NCI-H748 (cell line): ENCODE measurements around the gene ZMAT5.

ENCODE experiments used
- DNase-seq: peaks from one replicate; lab custom pipeline; 2025; ENCODE audit not compliant: unreplicated experiment; lab: John Stamatoyannopoulos, UW

ZMAT5 gene

DNA sequence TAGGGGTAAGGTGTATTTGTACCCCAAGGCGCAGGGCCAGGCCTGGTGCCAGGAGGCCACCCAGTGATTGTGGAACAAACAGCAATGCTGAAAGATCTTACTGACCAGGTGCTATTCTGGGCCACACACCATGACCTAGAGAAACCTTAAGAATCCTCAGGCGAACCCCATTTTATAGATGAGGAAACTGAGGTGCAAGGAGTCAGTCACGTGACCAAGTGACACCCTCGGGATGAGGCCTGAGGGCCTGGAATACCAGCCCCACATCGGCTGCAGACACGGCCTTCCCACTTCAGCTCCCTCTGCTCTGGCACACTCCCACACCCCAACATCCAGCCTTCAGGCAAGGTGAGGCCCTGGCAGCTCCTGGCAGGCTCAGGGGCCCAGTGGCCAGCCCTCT lies 33.9 kb downstream of the ZMAT5 start:
- no peak for DNase-seq

DNA sequence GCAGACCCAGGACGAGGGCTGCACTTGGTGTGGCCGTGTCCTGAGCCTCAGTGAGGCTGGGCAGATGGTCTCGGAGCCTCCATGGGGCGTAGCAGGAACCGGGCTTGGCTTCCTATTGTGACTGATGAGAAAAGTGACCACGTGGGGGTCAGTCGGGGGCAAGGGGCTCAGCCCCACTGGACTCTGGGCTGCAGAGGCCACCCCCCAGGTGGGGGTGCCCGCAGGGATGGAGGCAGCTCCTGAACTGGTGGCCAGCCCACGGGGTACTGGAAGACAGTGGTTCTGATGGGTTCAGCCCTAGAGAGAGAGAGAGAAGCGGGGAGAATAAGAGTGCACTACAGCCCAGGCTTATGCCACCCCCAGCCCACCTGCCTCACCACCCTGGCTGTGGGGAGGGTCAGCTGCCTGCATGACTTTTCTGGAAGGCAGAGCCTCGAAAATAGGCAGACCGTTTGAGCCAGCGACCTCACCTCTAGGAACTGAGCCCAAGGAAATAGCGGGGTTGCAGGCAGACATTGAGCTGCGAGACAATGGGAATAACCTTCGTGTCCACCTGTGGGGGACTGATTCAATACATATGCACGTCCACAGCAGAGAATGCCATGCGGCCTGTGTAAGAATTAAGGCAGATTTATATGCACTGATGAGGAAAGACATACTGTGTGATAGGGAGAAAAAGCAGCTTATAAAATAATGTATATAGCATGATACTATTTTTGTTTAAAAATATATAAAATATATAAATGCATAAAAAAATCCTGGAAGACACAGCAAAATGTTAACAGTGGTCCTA lies 35.6 kb downstream of the ZMAT5 start:
- no peak for DNase-seq

DNA sequence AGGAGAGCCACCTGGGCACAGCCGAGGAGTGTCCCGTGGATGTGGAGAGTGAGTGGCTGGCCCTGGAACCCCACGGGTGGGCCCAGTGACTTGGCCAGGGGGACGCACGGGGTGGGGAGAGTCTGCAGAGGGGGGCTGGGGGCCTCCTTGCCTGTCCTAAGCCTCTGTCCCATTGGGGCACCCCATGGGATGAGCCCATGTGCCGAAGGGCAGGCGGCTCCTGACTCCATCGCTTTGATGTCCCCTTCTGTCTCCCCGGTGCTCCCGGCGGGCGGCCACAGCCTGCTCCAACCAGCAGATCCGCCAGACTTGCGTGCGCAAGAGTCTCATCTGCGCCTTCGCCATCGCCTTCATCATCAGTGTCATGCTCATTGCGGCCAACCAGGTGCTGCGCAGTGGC lies 37.6 kb downstream of the ZMAT5 start:
- no peak for DNase-seq

DNA sequence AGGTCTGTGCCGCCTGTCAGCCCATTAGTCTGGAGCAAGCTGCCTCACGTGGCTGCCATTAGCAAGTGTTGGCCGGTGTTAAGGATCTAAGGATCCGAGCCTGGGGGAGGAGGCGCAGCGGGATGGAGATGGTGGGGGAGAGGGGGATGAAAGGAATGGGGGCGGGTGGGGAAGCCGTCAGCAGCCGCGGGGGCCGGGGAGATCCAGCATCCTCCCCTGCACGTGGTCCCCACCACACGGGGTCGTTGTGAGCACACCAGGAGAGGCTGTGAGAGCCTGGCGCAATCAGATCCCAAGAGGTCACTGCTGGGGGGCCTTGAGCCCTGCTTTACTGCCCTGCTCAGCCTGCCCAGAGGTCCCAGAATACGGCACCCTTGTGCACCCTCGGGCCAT lies 39.7 kb downstream of the ZMAT5 start:
- no peak for DNase-seq

DNA sequence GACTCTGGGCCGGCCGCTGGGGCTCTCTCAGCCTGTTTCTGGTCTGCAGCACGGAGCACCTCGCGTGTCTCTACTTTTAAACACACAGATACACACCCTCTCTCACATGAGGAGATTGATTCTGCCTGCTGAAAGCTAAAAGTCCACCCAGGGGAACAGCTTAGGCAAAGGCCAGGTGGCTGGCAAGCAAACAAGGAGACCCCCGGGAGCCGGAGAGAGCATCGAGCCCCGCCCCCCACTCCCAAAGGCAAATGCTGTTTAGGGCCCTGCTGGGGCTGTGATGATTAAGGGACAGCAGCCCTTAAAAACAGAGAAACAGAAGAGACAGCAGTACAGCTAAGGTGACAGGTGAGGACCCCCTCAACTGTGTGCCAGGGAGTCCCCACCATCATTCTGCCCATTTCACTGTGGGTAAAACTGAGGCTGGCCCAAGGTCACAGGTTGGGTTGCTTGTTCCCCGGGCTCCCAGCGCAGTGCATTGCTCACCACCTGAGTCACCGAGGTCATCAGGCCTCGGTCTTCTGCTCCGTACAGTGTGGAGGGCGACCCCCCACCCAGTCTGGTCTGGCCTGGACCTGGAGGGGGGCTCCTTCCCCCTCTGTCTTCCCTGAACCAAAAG lies 40.2 kb downstream of the ZMAT5 start:
- no peak for DNase-seq

DNA sequence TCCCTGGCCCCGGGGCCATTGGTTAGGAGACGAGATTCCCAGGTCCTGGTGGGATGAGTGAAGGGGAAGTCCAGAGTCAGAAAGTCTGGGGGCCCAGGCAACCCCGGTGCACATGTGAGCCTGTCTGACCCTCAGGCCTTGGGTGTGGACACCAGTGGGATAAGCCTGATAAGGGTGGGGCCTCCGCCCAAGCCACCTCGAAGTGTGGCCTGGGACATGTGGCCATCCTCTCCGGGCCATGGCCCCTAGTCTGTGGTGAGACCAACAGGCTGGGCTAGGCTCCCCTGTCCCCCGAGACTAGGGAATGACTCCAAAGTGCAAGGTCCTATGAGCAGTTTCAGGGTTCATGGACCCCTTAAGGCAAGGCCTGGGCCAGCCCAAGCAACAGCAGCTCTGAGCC lies 40.7 kb downstream of the ZMAT5 start:
- DNase-seq = no peak

DNA sequence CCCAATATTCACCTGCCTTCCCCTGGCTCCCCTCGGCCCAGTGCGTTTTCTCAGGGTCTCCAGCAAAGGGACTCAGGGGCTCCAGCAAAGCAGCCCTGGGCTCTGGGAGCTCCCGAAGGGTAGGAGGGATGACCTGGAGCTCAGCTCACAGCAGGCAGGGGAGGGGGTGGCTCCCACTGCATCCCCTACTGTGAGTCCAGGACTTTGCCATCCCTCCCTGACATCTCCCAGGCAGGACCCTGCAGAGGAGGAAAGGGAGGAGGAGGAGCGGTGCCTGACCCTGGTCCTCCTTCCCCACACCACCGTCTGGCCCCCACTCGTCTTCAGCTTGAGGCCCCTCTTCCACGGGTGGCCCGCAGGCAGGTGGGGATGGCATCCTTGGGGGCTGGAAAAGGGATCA lies 42.0 kb downstream of the ZMAT5 start:
- no peak for DNase-seq

DNA sequence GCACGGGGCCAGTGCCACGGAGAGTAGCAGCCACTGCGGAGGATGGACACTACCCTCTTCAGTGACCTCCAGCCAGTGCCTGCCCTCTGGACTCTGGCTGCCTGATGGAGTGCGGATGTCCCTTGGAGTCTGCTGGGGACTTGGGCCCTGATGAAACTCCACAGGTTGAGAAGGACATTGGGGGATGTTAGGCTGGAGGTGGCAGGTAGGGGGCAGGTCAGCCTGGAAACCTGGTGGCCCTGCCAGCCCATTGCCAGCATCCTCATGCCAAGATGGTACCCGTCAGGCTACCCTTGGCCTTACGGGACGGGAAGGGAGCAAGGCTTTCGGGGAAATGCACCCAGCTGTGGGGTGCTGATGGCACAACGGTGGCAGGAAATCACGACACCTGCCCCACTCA lies 43.0 kb downstream of the ZMAT5 start:
- DNase-seq = no peak

DNA sequence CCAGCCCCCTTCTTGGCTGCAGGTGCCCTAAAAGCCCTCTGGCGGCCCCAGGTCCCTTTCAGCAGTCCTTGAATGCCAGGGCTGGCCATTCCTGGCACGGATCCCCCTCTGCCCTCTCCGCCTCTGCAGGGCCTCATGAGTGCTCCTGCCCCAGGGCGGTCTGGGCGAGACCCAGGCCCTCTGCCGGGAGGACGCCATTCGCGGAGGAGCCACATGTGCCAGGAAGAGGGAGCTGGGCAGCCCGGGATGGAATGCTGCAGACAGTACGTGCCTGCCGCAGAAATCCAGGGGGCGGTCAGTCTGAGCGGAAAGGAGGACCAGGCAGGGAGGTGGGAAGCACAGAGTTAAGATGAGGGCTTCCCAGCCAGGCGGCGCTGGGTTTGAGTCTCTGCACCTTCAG lies 44.2 kb downstream of the ZMAT5 start:
- DNase-seq = no peak

DNA sequence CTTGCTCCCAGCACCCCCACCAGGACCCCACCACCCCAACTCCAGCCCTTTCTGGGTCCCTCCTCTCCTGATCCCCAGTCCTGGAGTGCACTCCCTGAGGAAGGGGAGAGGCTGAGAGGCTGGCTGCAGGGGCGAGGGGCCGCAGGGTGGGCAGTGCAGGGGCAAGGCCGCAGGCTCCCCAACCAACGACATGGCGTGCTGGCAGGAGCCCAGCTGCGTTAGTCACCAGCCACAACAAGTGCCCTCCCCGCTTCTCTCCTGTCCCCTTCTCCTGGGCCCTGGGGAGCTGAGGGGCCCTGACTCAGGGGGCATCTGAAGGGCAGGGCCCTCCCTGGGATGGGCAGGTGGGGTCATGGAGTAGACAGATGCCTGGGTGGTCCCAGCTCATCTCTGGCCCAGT lies 44.7 kb downstream of the ZMAT5 start:
- DNase-seq = no peak

DNA sequence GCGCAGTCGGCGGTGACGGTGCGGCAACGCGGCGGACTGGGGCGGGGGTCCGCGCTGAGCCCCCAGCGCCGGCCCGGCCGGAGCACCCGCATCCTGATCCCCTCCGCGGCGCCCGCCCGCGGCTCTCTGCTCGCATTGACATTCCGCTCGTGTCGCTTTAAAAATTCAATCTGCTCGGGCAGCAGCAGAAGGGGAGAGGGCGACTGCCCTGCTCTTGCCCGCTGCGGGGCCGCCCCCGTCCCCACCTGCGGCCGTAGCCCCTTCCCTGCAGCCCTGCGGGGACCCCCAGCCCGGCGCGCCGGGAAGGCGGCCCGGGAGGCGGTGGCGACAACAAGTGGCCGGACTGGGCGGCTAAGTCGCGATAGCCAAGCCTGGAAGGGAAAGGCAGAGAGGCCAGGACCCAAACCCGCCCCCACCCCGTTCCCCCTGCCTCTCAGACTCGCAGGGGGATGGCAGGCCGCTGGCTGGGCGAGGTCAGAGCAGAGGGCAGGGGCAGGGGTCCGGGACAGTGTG lies 45.9 kb downstream of the ZMAT5 start:
- peak; percentile 13 for DNase-seq

DNA sequence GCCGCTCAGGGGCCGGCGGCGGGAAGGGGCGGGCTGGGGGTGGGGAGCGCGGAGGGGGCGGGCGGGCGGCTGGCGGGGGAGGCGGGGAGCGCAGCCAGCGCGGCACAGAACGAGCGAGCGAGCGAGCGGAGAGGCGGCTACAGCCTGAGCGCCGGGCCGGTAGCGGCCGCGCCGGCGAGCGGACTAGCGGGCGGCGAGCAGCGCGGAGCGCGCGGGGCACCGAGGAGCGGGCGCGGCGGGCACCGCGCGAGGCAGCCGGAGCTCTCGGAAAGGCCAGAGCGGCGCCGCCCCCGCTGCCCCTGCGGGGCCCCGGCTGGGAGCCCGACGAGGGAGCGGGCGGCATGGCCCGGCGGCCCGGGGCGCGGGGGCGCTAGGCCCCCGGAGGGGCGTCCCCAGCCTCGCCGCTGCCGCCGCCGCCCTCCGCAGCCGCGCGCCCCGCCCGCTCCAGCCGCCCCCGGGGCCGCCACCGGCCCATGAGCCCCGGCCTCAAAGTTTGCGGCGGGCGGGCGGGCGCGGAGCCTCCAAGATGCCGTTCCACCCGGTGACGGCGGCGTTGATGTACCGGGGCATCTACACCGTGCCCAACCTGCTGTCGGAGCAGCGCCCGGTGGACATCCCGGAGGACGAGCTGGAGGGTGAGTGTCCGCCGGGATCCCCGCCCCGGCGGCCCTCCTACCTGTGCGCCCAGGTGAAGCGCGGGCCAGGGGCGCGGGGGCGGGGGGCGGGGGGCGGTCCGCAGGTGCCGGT lies 46.7 kb downstream of the ZMAT5 start, which contains the start of gene CABP7:
Gene CABP7 (plus strand): TSS at position 105 of the 747 bp plus-strand sequence. CDS start 422 bp downstream, at position 527.
- peak; percentile 26 for DNase-seq

DNA sequence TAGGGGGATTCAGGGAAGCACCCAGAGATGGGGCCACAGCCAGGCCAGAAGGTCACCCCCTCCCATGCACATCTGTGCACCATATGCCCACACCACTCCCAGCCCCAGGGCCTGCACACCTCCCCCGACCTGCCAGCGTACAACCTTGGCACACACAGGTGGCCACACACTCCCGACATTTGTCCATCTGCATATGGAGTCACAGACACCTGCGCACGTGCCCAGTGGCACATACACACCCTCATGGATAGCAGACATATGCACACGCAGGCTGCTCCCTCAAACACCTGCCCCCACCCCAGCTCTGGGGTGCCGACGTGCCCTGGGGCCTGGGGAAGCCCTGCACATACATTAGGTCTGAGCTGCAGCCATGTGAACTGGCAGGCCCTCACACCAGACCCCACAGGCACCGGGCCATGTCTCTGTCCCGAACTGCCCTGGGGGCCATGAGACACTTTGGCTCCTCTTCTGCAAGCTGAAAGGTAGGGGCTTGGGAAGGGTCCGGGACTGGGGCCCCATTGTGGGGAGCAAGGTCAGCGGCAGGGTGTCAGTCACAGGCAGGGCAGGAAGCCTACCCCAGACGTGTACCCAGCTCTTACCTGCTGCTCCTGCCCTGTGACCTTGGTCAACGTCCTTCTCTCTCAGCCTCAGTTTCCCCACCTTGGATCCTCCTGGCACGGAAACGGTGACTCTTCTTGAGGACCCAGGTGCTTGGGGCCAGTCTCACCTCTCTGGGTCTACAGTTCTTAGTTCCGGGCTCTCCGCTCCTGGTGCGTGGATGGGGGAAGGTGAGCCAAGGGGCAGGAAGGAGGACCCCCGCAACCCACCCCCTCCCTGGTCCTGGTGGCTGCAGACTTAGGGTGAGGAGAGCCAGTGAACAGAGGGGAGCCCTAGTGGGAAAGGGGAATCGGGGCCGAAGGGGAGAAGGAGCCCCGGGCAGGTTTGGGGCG lies 47.6 kb downstream of the ZMAT5 start:
- DNase-seq = no peak

DNA sequence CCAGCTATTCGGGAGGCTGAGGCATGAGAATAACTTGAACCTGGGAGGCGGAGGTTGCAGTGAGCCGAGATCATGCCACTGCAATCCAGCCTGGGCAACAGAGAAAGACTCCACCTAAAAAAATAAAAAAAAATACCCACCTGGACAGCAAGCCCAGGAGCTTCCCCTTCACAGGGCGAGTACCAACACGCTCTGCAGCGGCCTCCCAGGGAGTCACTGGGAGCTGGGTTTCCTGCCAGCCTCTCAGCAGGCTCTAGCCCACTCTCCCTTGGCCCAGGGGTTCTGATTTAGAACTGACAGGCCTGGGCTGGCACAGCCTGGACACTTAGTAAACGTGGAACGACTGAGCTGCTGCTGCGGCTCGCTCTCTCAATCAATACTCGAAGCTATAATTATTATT lies 49.0 kb downstream of the ZMAT5 start:
- DNase-seq = peak; percentile 9

DNA sequence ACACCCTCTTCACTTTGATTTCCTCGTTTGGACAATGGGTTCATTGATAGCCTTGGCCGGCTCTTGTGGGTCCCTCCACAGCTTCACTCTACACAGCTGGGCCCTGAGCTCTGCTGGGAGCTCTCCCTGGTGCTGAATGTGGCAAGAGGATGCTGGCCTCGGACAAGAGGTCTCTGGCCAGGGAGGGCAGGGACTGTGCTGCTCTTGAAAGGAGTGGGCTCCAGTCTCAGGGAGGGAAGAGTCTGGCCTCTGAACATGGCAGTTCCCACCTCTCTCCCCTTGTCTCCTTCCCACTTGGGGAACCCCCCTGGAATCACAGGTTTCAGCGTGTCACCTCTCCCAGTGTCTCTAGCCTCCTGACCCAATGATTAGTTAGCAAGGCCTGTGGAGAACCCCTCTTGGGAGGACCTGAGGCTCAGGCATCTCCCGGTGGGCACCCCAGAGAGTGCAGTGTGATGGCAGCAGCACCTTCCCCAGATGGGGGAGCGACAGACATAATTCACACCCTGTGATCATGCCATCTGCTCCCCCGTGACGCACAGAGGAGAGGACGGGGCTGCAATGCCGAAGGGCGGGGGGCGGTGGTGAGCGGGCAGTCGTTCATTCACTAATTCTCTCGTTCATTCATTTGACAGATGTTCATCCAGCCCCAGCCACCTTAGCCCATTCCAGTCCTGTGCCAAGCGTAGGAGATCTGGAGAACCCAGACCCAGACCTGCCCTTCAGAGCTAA lies 49.8 kb downstream of the ZMAT5 start:
- DNase-seq = no peak

DNA sequence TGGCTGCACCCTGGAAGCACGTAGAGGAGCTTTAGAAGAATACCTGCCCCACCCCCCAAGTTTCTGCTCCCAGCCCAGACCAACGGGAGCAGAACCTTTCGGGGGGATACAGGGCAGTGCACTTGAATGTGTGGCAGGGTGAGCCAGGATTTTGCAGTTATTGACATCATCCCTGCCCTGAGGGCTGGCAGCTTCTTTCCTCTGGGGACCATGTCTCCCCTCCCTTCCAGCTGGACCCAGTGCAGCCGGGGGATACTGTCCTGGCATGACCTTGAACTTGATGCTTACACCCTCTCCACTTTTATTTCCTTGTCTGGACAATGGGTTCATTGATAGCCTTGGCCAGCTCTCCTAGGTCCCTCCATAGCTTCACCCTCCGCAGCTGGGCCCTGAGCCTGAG lies 51.1 kb downstream of the ZMAT5 start:
- DNase-seq = no peak

DNA sequence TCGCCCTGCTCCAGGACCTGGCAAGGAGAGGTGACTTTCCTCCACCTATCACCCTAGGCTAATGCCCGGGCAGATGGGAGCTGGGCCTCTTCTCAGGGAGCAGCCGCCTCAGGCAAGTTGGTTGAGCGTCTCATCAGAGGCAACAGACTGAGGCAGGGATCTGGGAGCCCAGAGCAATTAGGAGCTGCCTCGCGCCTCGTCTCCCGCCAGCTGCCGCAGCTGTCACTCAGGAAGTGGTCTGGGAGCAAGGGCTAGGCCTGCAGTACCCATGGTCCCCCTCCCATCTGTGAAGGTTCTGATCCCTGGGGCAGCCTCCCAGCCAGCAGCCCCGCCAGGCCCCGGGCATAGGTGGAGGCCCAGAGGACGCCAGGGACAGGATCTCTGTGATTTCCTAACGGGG lies 51.6 kb downstream of the ZMAT5 start:
- peak; percentile 66 for DNase-seq

DNA sequence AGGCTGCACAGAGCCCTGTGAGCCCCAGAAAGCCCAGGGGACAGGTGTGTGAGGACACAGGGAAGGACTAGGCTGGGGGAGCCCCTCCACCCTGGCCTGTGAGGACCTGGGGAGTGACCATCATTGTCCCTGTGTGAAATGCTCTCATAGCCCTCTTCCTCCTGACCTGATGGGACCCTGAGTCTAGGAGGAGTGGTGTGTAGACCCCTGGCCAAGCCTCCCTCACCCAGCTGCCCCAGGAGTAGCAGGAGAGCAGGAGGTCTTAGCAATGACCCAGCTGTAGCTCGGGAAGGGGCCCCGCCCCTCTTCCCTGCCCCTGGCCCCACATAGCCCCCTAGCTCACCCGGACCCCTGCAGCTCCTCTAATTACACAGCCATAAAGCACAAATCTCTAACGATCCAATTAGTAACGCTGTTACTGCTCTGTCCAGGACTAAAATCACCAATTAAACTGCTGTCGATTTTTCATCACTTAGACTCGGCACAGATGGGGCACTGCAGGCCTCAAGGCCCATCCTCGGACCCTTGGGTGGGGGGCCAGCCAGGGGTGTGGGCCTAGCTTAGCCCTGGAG lies 53.6 kb downstream of the ZMAT5 start:
- DNase-seq = peak; percentile 8

DNA sequence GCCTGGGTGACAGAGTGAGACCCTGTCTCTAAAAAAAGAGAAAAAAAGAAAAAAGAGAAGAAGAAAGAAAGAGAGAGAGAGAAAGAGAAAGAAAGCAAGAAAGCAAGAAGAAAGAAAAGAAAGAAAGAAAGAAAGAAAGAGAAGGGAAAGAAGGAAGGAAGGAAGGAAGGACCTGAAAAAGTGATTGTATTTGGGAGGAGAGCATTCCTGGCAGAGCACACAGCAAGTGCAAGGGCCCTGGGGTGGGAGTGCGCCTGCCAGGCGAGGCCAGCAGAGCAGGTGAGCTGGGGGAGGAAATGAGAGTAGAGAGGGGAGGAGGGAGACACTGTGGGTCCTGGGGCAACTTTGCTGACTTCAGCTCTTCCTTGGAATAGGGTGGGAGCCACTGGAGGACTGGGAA lies 54.7 kb downstream of the ZMAT5 start:
- DNase-seq = no peak
